Loucy (cell line): ENCODE results near the gene CEP104.

Experiments
- H2AFZ ChIP-seq: fragments of 200-600 bp; sonication (generic); 2 replicates; pipeline ENCODE4 v1.6.0; 2016; ENCODE audit warnings: antibody characterized with exemption, mild to moderate bottlenecking, low read length, moderate library complexity
- H3F3A ChIP-seq: fragments of 200-600 bp; 2 replicates; pipeline ENCODE4 v1.6.0; 2016; ENCODE audit warnings: antibody characterized with exemption, low read depth, mild to moderate bottlenecking
- H3K27me3 ChIP-seq: fragments of 200-600 bp; sonication (generic); 2 replicates; pipeline ENCODE4 v1.6.1; 2014; ENCODE audit warnings: low read length, mild to moderate bottlenecking; ENCODE audit not compliant: insufficient read depth, poor library complexity, severe bottlenecking
- H3K36me3 ChIP-seq: fragments of 200-600 bp; sonication (generic); 2 replicates; pipeline ENCODE4 v1.6.1; 2016; ENCODE audit warnings: low read length; ENCODE audit not compliant: insufficient read depth
- H3K4me1 ChIP-seq: fragments of 200-600 bp; sonication (generic); 2 replicates; pipeline ENCODE4 v1.5.1; 2014; ENCODE audit warnings: low read length, mild to moderate bottlenecking; ENCODE audit not compliant: insufficient read depth, poor library complexity, severe bottlenecking
- H3K4me2 ChIP-seq: fragments of 200-600 bp; sonication (generic); 2 replicates; pipeline ENCODE4 v1.6.0; 2014; ENCODE audit warnings: antibody characterized with exemption, low read length, low read depth, mild to moderate bottlenecking; ENCODE audit not compliant: poor library complexity, severe bottlenecking
- H3K4me3 ChIP-seq: fragments of 200-600 bp; sonication (generic); 2 replicates; pipeline ENCODE4 v1.5.1; 2014; ENCODE audit warnings: low read length, mild to moderate bottlenecking, mixed read lengths; ENCODE audit not compliant: poor library complexity, severe bottlenecking
- H3K79me2 ChIP-seq: fragments of 200-600 bp; sonication (generic); 2 replicates; pipeline ENCODE4 v1.6.1; 2014; ENCODE audit warnings: low read length; ENCODE audit not compliant: insufficient read depth
- H3K9ac ChIP-seq: fragments of 200-600 bp; sonication (generic); 2 replicates; pipeline ENCODE4 v1.6.0; 2014; ENCODE audit warnings: mild to moderate bottlenecking, low read depth, low read length, moderate library complexity; ENCODE audit not compliant: poor library complexity, severe bottlenecking
- H3K9me2 ChIP-seq: fragments of 200-600 bp; sonication (generic); replicated peaks from 2 replicates; pipeline ENCODE4 v1.6.1; 2016; ENCODE audit warnings: low read depth, low read length, mixed read lengths
- H3K9me3 ChIP-seq: fragments of 200-600 bp; sonication (generic); 2 replicates; pipeline ENCODE4 v1.6.1; 2014; ENCODE audit warnings: mild to moderate bottlenecking, antibody characterized with exemption, low read length, low read depth; ENCODE audit not compliant: insufficient read depth
- H4K20me1 ChIP-seq: fragments of 200-600 bp; sonication (generic); 2 replicates; pipeline ENCODE4 v1.6.0; 2014; ENCODE audit warnings: antibody characterized with exemption, low read length, mild to moderate bottlenecking; ENCODE audit not compliant: insufficient read depth, poor library complexity, severe bottlenecking
- EZH2phosphoT487 ChIP-seq: fragments of 200-600 bp; IDR thresholded peaks from 2 replicates; pipeline ENCODE4 v1.6.1; 2018; ENCODE audit warnings: antibody characterized with exemption, mild to moderate bottlenecking, moderate library complexity, borderline replicate concordance
- TF ChIP-seq, protein P1 (sequence below): fragments of 200-600 bp; sonication (generic); conservative IDR thresholded peaks from 2 replicates; pipeline ENCODE4 v1.5.1; 2014; ENCODE audit warnings: mild to moderate bottlenecking, antibody characterized with exemption, low read length

CEP104 gene

DNA sequence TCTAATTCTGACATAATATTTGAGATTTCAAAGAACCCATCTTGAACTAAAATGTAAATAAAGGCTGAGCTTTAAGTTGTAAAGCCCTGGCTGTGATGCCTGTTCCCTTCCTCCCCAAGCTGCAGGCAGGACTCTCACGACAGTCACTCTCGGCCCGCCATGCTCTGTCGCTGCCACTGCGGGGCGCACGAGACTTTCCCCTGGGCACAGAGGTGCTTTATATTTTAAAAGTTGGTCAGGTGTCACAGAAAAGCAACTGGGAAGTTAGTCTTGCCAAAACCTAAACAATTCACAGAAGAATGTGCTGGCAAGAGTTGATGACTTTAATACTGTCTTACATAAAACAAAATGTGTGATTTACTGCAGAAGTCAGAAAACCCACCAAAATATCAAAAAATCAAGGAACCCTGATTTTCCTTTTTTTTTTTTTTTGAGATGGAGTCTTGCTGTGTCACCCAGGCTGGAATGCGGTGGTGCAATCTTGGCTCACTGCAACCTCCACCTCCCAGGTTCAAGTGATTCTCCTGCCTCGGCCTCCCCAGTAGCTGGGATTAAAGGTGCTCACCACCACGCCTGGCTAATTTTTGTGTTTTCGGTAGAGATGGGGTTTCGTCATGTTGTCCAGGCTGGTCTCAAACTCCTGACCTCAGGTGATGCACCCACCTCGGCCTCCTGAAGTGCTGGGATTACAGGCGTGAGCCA, 71.4 kb downstream of the CEP104 start:
- TF ChIP-seq, protein P1, sequence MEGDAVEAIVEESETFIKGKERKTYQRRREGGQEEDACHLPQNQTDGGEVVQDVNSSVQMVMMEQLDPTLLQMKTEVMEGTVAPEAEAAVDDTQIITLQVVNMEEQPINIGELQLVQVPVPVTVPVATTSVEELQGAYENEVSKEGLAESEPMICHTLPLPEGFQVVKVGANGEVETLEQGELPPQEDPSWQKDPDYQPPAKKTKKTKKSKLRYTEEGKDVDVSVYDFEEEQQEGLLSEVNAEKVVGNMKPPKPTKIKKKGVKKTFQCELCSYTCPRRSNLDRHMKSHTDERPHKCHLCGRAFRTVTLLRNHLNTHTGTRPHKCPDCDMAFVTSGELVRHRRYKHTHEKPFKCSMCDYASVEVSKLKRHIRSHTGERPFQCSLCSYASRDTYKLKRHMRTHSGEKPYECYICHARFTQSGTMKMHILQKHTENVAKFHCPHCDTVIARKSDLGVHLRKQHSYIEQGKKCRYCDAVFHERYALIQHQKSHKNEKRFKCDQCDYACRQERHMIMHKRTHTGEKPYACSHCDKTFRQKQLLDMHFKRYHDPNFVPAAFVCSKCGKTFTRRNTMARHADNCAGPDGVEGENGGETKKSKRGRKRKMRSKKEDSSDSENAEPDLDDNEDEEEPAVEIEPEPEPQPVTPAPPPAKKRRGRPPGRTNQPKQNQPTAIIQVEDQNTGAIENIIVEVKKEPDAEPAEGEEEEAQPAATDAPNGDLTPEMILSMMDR: peak; percentile 57
- no peak for TF ChIP-seq EZH2phosphoT487
- Histone ChIP-seq H3K9me3 (no peaks in the 10 kb centered on the region), H2AFZ (no peak overlapping the region), H3K79me2 (peaks cover 25% of the 10 kb centered on the region; the same call in 1 of the 2 replicates), H3K27me3 (no peaks in the 10 kb centered on the region), H3F3A (no peaks in the 10 kb centered on the region), H3K9ac (no peak overlapping the region), H4K20me1 (peaks cover 7% of the 10 kb centered on the region), H3K9me2 (no peaks in the 10 kb centered on the region), H3K4me1 (no peaks in the 10 kb centered on the region), H3K4me2 (no peak overlapping the region), H3K4me3 (no peak overlapping the region), H3K36me3 (peaks cover 76% of the 10 kb centered on the region; the same call in 1 of the 2 replicates)

DNA sequence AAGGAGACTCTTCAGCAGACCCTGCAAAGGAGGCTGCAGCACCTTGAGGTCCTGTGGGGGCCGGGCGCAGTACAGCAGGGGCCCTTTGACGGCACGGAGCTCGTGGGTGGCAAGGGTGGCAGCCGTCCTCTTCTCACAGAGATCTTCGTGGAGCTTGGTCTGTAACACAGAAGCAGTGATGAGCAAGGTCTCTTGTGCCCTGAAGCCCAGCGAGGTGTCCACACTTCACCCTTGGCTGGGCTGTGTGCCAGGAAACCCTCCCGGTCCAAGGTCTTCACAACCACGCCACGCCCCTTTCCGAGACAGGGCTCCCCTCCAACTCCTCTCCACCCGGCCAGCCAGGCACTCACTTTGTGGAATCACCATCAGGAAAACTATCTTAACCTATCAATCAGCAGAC, 72.0 kb downstream of the CEP104 start:
- H3K4me2 ChIP-seq: no peak overlapping the region
- no peaks in the 10 kb centered on the region for H3K4me1 ChIP-seq
- peaks cover 20% of the 10 kb centered on the region; the same call in 1 of the 2 replicates for H3K79me2 ChIP-seq
- H3K4me3 ChIP-seq: no peak overlapping the region
- H3K9me3 ChIP-seq: no peaks in the 10 kb centered on the region
- TF ChIP-seq EZH2phosphoT487: no peak
- TF ChIP-seq, protein P1: no peak
- peaks cover 7% of the 10 kb centered on the region for H4K20me1 ChIP-seq
- H3K9me2 ChIP-seq: no peaks in the 10 kb centered on the region
- H3K36me3 ChIP-seq: peaks cover 82% of the 10 kb centered on the region; the same call in 1 of the 2 replicates
- no peaks in the 10 kb centered on the region for H3F3A ChIP-seq
- H3K27me3 ChIP-seq: no peaks in the 10 kb centered on the region
- no peak overlapping the region for H2AFZ ChIP-seq
- no peak overlapping the region for H3K9ac ChIP-seq

DNA sequence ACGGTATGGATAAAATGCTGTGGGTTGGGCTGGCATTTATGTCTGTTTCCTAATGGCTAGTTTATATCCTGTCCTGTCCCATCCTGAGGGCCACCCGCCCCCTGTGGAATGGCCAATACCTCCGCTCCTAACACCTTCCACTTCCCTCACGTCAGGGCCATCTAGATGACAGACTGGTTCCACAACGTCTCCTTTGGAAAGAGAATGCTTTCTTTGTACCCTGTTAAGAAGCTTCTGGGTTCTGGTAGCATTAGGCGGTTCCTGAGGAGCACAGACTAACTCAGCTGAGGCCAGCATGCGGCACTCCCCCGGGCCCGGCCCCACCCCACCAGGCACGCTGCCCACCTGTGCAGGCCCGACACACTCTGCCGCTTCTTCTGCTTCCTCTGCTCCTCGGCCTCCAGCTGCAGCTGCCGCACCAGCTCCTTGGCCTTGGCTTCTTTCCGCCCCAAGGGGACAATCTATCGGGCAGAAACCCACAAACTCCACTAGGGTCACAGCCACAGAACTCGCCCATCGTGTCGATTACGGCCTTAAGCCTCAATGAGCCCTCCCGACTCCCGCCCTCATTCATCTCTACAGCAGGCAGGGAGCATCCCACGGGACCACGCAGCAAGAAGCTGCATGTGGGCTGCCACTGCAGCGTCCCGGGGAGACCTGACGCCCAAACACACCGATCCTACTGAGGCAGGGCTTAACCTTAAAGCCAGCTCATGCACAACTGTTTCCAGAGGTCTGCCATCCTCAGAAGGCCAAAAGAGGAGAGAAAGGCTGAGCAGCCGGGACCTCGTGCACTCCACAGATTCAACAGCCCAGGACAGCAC, 73.1 kb downstream of the CEP104 start:
- H3K4me2 ChIP-seq: no peak overlapping the region
- peaks cover 89% of the 10 kb centered on the region; the same call in 1 of the 2 replicates for H3K36me3 ChIP-seq
- H3K9ac ChIP-seq: no peak overlapping the region
- H3K79me2 ChIP-seq: peaks cover 9% of the 10 kb centered on the region; the same call in 1 of the 2 replicates
- no peaks in the 10 kb centered on the region for H3K4me1 ChIP-seq
- no peaks in the 10 kb centered on the region for H3F3A ChIP-seq
- TF ChIP-seq, protein P1: no peak
- TF ChIP-seq EZH2phosphoT487: no peak
- H3K4me3 ChIP-seq: no peak overlapping the region
- no peak overlapping the region for H2AFZ ChIP-seq
- H3K9me2 ChIP-seq: no peaks in the 10 kb centered on the region
- H4K20me1 ChIP-seq: peaks cover 7% of the 10 kb centered on the region
- H3K27me3 ChIP-seq: no peaks in the 10 kb centered on the region
- no peaks in the 10 kb centered on the region for H3K9me3 ChIP-seq
